Measurements from ENCODE around the gene TCF7. TPM values are rescaled to one million over a fixed set of nuclear protein-coding genes. Genes with fewer than 3 reads are reported as not detected.

TCF7 gene
- total RNA-seq, 1 experiment from 2014 or later, result 18.2 TPM

DNA sequence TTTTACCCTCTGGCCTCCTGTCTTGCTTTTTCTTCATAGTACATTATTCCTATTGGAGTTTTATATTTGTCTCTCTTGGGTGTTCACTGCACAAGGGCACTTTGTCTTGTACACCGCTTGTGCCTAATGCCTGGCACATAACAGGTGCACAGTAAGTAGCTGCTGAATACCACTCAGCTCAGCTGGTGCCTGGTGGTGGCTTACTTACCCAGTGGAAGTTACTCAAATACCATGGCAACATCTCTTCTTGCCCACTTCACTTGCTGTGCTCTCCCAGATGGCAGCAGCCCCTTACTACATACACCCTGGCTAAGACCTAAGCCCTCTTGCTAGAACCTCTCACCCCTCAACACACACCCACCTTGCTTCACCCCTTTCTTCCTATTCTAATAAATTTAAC, 73.6 kb downstream of the TCF7 start:
- Histone ChIP-seq H3K79me1 (ENCODE audit: insufficient read depth, low read depth, low read length, poor library complexity, severe bottlenecking) (no peaks in the 10 kb centered on the region), H2BK20ac (ENCODE audit: low read depth, low read length, poor library complexity, severe bottlenecking) (no peak overlapping the region)

More for the DNA sequence above, 73.6 kb downstream of the TCF7 start:
- no peak overlapping the region for H2BK15ac ChIP-seq (ENCODE audit: low read depth, low read length)
- Mint-ChIP-seq H3K4me3 (no peak overlapping the region), H3K27ac (no peak overlapping the region), H3K36me3 (ENCODE audit: insufficient read depth in 1 of 3, low read depth in 3 of 3) (no peaks in the 10 kb centered on the region), H3K4me1 (peaks cover 2 to 3% of the 10 kb centered on the region in 2 experiments; a peak in 3 of 4 replicates), H3K9me3 (no peaks in the 10 kb centered on the region), H3K27me3 (ENCODE audit: low read depth) (no peaks in the 10 kb centered on the region; the same call in 1 of the 2 replicates)
- no peak overlapping the region for H3K18ac ChIP-seq (ENCODE audit: insufficient read length, low read depth, low read length)
- no peak for DNase-seq
- H2AK5ac ChIP-seq (ENCODE audit: insufficient read length, low read length), result no peak overlapping the region
- H2BK12ac ChIP-seq (ENCODE audit: insufficient read length, low read depth, low read length), result no peak overlapping the region
- no peak overlapping the region for H3K27ac ChIP-seq (ENCODE audit: insufficient read length, low read depth, low read length)
- H3K4ac ChIP-seq (ENCODE audit: low read depth, low read length), result no peak overlapping the region
- no peaks in the 10 kb centered on the region for H3K9me3 ChIP-seq (ENCODE audit: control insufficient read depth, low read depth, low read length)
- H4K20me1 ChIP-seq (ENCODE audit: control insufficient read depth, insufficient read depth, insufficient read length), result no peaks in the 10 kb centered on the region
- no peak overlapping the region for H4K8ac ChIP-seq (replicated peaks; ENCODE audit: insufficient read length, low read depth, low read length)
- no peak overlapping the region for H3K9ac ChIP-seq (ENCODE audit: extremely low read depth, insufficient read length, low read length)
- no peak overlapping the region for H3K14ac ChIP-seq (ENCODE audit: insufficient read depth, low read length)
- H2BK120ac ChIP-seq (ENCODE audit: low read depth, low read length, poor library complexity, severe bottlenecking), result no peak overlapping the region
- H2BK5ac ChIP-seq (ENCODE audit: insufficient read length, low read length), result no peak overlapping the region
- H3K23ac ChIP-seq (ENCODE audit: insufficient read length, low read depth, low read length), result no peak overlapping the region
- H4K91ac ChIP-seq (ENCODE audit: insufficient read length, low read depth, low read length), result no peak overlapping the region
- H3K56ac ChIP-seq (ENCODE audit: insufficient read length, low read depth, low read length), result no peak overlapping the region
- no peak overlapping the region for H4K5ac ChIP-seq (ENCODE audit: insufficient read length, low read depth, low read length)
- no peak overlapping the region for H2AFZ ChIP-seq (ENCODE audit: low read length)
- no peak overlapping the region for H3T11ph ChIP-seq (ENCODE audit: low read length)
- no peaks in the 10 kb centered on the region for H3K79me2 ChIP-seq (ENCODE audit: insufficient read depth, low read length)
- H3K4me1 ChIP-seq (ENCODE audit: insufficient read depth, low read length), result no peaks in the 10 kb centered on the region
- H3K4me2 ChIP-seq (ENCODE audit: insufficient read depth, insufficient read length, low read length), result no peak overlapping the region
- H3K23me2 ChIP-seq (ENCODE audit: insufficient read length, low read depth, low read length, poor library complexity, severe bottlenecking), result no peaks in the 10 kb centered on the region
- TF ChIP-seq, protein P1, sequence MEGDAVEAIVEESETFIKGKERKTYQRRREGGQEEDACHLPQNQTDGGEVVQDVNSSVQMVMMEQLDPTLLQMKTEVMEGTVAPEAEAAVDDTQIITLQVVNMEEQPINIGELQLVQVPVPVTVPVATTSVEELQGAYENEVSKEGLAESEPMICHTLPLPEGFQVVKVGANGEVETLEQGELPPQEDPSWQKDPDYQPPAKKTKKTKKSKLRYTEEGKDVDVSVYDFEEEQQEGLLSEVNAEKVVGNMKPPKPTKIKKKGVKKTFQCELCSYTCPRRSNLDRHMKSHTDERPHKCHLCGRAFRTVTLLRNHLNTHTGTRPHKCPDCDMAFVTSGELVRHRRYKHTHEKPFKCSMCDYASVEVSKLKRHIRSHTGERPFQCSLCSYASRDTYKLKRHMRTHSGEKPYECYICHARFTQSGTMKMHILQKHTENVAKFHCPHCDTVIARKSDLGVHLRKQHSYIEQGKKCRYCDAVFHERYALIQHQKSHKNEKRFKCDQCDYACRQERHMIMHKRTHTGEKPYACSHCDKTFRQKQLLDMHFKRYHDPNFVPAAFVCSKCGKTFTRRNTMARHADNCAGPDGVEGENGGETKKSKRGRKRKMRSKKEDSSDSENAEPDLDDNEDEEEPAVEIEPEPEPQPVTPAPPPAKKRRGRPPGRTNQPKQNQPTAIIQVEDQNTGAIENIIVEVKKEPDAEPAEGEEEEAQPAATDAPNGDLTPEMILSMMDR (conservative IDR thresholded peaks at IDR 0.05), result no peak
- no CpG with 5 or more reads among the region's 1 CpG for WGBS (ENCODE audit: extremely low coverage, insufficient read length, low lambda C conversion rate)
- H3K27me3 ChIP-seq (ENCODE audit: insufficient read depth, low read length), result no peaks in the 10 kb centered on the region

All from H9 (cell line).